KG1 (cell line): ENCODE data around the gene PHF5A.

Experiments used
- DNase-seq: peaks from one replicate; lab custom pipeline; 2025; lab: John Stamatoyannopoulos, UW

PHF5A gene

DNA sequence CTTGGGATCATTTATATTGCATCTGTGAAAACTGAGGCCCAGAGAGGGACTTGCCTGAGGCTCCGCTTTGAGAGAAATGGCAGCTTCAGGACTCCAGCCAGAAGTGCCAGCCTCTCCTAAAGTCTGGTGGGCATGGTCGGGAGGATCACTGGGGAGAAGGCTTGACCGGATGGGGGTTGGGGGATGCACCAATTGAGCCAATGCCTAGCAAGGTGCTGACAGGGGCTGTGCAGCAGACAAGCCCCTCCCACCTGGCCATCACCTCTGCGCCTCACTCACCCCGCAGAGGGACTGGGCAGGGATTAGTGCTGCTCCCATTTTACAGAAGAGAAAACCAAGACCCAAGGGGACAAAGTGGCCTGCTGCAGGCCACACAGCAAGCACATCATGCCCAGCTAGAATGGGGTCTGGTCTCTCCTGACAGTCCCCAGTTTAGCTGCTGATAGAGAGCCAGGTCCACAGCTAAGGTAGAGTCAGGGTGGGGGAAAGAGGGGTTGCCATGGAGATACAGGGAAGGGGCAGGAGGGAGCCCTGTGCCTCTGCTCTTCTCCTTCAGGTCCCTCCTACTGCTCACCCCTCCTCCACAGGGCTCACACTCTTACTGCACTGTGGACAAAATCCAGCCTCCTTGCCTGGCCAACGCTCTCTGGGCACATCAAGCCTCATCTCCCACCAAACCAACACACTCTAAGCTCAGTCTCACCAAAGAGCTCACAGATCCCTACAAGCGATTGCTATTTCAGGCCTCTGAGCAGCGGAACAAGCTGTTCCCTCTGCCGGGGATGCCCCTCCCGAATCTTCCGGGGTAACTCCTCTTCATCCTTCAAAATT, 57.3 kb downstream of the PHF5A start:
- DNase-seq: no peak

DNA sequence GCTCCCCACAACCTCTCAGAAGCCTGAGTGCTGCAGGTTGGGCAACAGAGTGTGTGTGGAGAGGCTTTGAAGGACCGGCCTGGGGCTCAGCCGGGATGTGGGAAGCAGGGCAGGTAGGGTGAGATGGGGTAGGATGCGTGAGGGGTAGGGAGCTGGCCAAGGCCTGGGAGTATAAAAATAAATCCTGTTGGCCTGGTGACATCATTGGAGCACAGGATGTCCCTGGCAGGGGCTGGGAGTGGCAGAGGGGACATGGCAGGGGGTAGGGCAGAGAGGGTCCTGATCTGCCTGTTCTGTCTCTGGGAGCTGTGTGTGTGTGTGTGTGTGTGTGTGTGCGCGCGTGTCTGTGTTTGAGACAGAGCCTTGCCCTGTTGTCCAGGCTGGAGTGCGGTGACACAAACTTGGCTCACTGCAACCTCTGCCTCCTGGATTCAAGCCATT, 58.2 kb downstream of the PHF5A start:
- DNase-seq: no peak
